Central memory CD4-positive, alpha-beta T cell (primary cell): Measurements from ENCODE around the gene METRNL.

Experiments
- DNase-seq: peaks from one replicate; pipeline ENCODE4 v3.0.0; 2022

METRNL gene

GRCh38 chr17:83067718-83068261 is 11.6 kb upstream of the METRNL start:
- no peak for DNase-seq

- DNase-seq = no peak
These were observed 10.5 kb upstream of the METRNL start for GRCh38 chr17:83068641-83069570.

DNA sequence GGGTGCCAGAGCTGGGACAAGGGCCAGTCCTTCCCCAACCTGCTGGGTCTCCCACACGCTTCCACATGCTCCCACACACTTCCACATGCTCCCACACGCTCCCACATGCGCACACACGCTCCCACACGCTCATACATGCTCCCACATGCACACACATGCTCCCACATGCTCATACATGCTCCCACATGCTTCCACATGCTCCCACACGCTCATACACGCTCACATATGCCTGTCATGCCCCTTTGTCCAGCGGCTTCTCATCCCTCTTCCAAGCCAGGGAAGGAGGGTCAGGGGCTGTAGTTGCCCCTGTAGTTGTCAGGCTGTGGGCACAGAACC is 9.9 kb upstream of the METRNL start:
- no peak for DNase-seq

GRCh38 chr17:83069931-83070742 is 9.3 kb upstream of the METRNL start:
- no peak for DNase-seq

DNA sequence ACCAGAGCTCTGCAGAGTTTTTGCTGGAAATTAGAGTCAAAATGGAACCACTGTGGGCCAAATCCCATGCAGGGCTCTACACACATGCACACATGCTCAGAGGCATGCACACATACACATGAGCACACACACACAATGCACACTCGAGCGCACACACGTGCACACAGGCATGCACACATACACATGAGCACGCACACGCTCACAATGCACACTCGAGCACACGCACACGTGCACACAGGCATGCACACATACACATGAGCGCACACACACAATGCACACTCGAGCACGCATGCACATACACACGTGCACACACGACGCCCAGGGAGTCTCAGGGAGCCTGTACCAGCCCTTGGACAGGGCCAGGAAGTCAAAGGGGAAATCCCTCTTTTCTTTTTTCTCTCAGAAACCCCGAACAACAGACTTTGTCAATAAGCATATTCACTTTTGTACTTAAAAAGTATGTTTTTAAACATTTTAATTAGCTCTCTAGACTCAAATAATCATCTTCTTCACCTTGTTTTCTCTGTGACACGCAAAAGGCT is 8.5 kb upstream of the METRNL start:
- no peak for DNase-seq

DNA sequence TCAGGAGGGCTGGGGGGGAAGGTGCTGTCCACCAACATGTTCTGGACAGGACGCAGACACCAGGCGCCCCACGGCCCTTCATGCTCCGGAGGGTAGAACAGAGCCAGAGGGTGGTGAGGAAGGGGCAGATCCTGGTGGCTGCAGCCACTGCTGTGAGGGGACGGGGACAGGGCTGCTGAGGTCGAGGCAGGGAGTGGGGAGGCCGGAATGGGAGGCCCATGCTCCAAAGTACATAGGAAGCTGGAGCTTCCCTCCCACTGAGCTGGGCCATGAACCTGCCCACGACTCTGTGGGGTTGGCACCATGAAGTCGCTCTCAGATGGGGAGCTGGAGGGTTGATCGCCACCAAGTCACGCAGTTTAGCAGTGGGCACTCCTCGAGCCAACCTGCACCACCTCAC is 8.0 kb upstream of the METRNL start:
- DNase-seq = no peak

GRCh38 chr17:83071966-83072562 is 7.3 kb upstream of the METRNL start:
- DNase-seq = no peak

DNA sequence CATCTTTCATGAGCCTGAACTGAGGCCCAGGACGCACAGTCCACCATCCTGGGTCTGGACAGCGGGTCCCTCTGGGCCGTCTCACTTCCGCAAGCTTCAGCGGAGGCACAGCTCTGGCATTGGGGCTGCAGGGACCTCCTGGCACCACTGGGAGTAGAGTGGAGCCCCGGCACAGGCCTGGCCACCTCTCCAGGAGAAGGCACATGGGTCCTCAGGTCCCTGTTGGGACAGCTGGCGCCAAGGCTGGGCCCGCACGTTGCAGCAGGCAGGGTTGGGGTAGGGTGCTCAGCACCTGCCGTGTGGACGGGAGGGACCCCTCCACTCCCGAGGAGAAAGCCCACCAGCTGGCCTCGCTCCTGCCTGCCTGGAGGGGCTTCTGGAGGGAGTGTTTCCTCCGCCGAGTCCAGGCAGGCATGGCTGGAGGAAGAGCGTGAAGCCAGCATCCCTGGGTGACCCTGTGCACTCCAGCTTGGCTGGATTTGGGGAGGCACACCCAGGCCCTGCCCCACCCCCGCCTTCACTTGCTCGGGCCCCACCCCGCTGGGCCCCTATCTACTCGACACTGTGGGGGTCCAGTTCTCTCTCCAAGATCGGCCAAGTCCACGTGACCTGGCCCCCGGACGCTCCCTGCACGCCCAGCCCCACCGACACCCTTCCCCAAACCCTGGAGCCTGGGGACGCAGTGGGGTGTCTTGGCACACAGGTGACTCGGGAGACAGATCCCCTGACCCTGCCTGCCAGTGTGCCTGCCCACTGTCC is 6.6 kb upstream of the METRNL start:
- no peak for DNase-seq

DNA sequence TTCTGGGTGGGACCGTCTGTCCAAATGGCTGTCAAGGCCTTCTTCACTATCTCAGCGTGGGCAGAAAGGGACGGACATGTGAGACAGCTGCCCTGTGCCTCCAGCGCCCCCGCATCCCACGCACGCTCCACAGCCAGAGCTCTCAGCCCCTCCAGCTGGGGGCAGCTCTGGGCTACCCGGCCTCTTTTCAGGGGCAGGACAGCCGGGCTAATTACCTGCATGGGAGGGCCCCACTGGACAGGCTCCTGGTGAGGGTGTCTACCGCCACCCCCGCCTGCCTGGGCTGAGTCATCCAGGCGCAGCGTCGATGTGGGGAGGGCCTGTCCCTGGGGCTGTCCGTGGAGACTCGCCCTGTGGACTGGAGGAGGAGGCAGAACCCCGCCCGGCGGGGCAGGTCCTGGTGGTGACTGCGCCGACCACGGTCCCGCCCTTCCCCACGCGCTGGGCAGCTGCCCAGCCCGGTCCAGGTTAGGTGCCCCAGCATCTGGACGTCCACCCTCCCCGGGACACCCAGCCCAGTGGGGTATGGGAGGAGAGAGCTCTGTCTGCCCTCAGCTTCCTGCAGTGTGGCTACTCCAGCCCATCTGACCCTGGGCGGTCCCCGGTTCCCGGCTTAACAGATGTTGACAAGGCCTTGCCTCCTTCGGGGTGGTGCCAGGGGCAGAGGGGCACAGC is 5.9 kb upstream of the METRNL start:
- no peak for DNase-seq

DNA sequence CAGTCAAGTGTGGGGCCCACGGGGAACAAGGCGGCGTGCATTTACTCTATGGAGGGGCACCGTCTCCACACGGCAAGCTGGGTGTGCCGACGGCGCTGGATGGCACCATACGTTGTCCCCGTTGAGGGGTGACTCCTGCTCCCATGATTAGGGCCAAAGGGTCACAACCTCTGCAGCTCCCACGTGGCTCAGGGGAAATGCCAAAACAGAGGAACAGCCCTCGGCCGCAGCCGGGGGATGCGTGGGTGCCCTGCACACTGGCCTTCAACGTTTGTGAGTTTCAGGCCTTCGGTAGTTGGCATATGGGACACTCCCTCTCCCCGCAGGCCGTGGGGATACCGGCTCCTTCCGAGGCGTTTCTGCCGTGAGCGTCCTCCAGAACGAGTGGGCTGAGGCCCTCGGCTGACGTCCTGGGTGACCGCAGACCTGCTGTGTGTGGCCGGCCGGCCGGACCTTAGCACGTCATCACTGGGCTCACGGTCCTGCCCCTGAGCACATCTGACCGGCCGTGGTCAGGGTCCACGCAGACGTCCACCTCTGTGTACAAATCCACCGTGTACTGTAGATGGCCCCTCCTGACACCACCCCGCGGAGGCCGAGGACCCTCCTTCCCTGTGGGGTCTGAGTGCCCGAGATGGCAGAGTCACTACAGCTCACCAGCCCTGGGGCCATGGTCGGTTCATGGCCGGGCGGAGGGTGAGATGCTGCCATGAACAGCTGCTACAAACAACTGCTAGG is 4.8 kb upstream of the METRNL start:
- no peak for DNase-seq

- no peak for DNase-seq
These were observed 4.0 kb upstream of the METRNL start for GRCh38 chr17:83075270-83075880.

GRCh38 chr17:83076938-83077337 is 2.5 kb upstream of the METRNL start:
- no peak for DNase-seq

DNA sequence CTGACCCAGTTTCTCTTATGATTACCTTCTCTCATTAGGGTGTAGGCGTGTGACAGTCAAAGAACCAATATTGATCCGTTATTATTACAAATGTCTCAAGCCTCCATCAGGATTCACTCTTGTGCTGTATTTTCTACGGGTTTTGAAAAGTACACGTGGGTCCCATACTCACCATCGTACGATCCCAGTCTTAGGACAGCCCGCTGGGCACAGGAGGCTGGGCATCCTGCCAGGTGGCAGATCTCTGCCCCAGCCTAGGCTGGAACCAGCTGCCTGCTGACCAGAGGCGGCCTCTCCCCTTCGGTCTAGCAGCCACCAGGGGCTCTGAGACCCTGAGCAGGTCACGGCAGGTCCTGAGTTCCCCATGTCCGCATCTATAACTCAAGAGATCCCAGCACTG is 2.0 kb upstream of the METRNL start:
- DNase-seq = no peak

DNA sequence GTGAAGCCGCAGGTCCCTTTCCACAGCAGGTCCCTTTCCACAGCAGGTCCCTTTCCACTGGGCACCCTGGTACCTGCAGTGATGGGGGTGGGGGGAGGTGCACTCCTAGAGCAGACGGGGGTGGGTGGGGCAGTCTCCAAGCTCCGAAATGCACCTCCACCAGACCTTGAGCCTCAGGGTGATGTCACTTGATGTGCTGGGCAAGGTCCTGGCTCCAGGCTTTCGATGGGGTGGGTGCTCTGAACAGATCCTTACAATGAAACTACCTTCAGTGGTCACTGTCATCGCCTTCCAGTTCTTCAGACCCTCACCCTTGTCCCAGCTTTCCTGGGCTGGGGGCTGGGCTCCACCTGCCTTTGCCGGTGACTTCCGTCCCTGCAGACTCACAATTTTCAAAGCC is 1.5 kb upstream of the METRNL start:
- no peak for DNase-seq

DNA sequence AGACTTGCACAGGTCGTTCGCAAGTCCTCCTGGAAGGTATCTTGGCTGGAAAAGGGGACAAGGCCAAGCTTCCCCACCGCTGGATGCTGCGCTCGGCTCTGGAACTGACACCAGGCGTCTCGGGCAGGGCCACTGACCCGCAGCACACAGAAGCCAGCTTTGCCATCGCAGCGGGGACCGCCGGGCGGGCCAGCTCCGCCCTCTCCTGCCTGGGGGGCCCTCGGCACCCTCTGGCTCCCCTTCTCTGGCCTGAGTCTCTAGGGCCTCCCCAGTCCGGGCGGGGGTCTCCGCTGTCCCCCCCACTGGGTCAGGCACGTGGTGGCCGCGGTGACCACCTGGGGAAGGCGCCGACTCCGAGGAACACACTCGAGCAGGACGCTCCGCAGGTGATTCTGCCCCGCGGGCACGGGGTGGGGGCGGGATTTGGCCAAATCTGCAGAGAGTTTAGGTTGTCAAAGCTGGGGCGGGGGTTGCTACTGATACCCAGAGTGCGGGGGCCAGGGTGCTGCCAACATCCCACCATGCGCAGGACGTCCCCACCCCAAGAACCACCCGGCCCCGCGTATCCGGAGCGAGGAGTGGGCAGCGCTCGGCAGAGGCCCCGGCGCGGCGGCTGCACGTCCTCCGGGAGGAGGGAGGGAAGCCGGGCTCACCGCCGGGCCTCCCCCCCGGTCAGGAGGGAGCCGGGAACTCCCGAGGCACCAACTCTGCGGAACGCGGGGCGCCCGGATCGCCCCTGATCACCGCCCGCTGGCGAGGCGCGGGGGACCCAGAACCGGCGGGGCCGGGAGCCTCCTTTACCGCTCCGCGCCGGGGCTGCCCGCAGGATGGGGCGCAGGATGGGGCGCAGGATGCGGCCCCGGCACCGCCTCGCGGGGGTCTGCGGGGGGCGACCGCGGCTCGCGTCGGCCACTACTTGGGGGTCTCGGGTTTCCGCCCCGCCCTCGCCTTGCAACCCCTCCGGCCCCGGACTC is 744 bp upstream of the METRNL start:
- DNase-seq = no peak

DNA sequence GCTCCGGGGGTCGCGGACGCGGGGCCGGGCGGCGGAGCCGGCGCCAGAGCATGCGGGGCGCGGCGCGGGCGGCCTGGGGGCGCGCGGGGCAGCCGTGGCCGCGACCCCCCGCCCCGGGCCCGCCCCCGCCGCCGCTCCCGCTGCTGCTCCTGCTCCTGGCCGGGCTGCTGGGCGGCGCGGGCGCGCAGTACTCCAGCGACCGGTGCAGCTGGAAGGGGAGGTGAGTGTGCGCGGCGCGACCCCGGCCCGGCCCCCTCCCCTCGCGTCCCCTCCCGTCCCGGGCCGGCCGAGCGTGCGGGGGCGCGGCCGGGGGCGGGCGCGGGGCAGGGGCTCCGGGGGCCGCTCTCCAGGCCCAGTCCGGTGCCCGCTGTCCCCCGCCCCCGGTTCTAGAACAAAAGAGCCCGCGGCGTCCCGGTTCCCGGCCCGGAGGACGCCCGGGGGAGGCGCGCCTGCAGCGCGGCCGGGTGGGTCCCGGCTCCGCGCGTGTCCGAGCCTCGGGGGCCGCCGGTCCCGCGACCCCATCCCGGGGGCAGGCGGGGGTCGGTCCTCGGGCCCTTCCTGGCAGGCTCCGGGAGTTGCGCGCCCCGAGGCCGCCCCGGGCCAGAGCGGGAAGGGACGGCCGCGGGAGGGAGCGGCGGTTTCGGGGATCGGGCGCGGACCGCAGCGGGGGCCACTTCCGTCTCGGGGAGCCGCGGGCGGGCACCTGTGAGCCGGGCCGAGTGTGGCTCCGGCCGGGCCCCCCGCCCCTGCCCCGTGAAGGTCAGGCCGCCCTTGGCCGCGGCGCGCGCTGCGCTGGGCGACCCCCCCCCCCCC is 563 bp downstream of the METRNL start:
- no peak for DNase-seq

DNA sequence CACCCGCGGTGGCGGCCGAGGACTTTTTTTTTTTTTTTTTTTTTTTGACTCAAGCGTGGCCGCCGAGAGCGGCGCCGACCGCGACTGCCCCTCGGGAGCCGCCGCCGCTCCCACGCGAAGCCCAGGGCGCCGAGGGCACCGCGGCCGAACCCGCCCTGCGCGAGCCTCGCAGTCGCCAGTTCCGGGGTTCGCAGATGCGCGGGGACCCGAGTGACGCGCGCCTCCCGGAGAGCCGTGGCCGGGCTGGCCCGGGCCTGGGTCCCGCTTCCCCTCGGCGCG is 1.1 kb downstream of the METRNL start:
- DNase-seq = no peak

GRCh38 chr17:83080858-83081683 is 1.7 kb downstream of the METRNL start:
- DNase-seq = no peak
